ENCODE results near the gene ING2.

- TF ChIP-seq CTCF (IDR thresholded peaks at IDR 0.05; ENCODE audit: low read length) (no peak), EZH2phosphoT487 (IDR thresholded peaks at IDR 0.05; ENCODE audit: low read length) (no peak)
These were observed 5.5 kb upstream of the ING2 start for GRCh38 chr4:183499389-183499788.
